Endothelial cell of umbilical vein (primary cell): Measurements from ENCODE around the gene SLC38A1. TPM values are rescaled to one million over a fixed set of nuclear protein-coding genes. Genes with fewer than 3 reads are reported as not detected.

Experiments used
- BruUV-seq: library from RNA; stranded (reverse); fragments of 400-500 nt; replicated peaks from 2 replicates; lab custom pipeline; 2021; lab: Mats Ljungman, UMichigan
- CTCF ChIA-PET: fragments of 300-600, 350-600 bp; sonication (Branson Sonifier 250); formaldehyde crosslinking; loops from one replicate; lab custom pipeline; 2021; ENCODE audit warnings: antibody characterized with exemption, inconsistent platforms; lab: Charles Lee
- POLR2A ChIA-PET: fragments of 300-600, 350-600 bp; sonication (Branson Sonifier 250); formaldehyde crosslinking; loops from one replicate; lab custom pipeline; 2021; ENCODE audit warnings: antibody characterized with exemption, inconsistent platforms; lab: Charles Lee
- DNase-seq: peaks from one replicate; pipeline ENCODE4 v3.0.0-alpha.2; 2011; ENCODE audit warnings: low read depth, low spot score
- FAIRE-seq: peaks from 2 replicates; lab custom pipeline; 2011; peaks lifted over from hg19 to GRCh38; lab: Jason Lieb, UNC
- H2AFZ ChIP-seq: 2 replicates; pipeline ENCODE4 v1.6.0; 2012; ENCODE audit warnings: low read depth, low read length, control low read depth, inconsistent platforms
- H3K27ac ChIP-seq: 2 replicates; pipeline ENCODE4 v1.5.1; 2011; ENCODE audit warnings: low read depth, mild to moderate bottlenecking, control low read depth, low read length, moderate library complexity; ENCODE audit not compliant: insufficient read depth
- H3K27me3 ChIP-seq, 2 experiments: 2 replicates each; pipeline versions ENCODE4 v1.6.0 to v1.6.1; 2011; ENCODE audit warnings: low read length in 2 of 2, mixed read lengths in 1 of 2; ENCODE audit not compliant: control insufficient read depth in 2 of 2, insufficient read depth in 2 of 2
- H3K36me3 ChIP-seq, 2 experiments: 2 replicates in 1 of 2; 3 replicates in 1 of 2; pipeline ENCODE4 v1.5.1; 2011; ENCODE audit warnings: low read length in 2 of 2, mild to moderate bottlenecking in 1 of 2, moderate library complexity in 1 of 2; ENCODE audit not compliant: control insufficient read depth in 2 of 2, insufficient read depth in 2 of 2; ENCODE audit errors: extremely low read depth in 1 of 2
- H3K4me1 ChIP-seq: 3 replicates; pipeline ENCODE4 v1.5.1; 2011; ENCODE audit warnings: mild to moderate bottlenecking, low read length; ENCODE audit not compliant: control insufficient read depth, insufficient read depth; ENCODE audit errors: extremely low read depth
- H3K4me2 ChIP-seq: 2 replicates; pipeline ENCODE4 v1.6.1; 2011; ENCODE audit warnings: low read length, control low read depth, mixed read lengths; ENCODE audit not compliant: insufficient read depth
- H3K4me3 ChIP-seq, 3 experiments: fragments of 200-600 bp in 1 of 3; sonication (generic), shearing (Covaris generic) in 1 of 3; replicated peaks in 1 of 3; 2 replicates each; pipeline ENCODE4 v1.5.1; 2011 to 2016; ENCODE audit warnings: control low read depth in 3 of 3, low read length in 3 of 3, mild to moderate bottlenecking in 2 of 3, inconsistent platforms in 1 of 3, low read depth in 1 of 3, moderate library complexity in 1 of 3; ENCODE audit not compliant: insufficient read depth in 1 of 3
- H3K79me2 ChIP-seq: 2 replicates; pipeline ENCODE4 v1.6.0; 2012; ENCODE audit warnings: low read length, inconsistent platforms; ENCODE audit not compliant: control insufficient read depth, insufficient read depth
- H3K9ac ChIP-seq: replicated peaks from 2 replicates; pipeline ENCODE3; 2011; ENCODE audit warnings: low read length, control low read depth; ENCODE audit not compliant: insufficient read depth; ENCODE audit errors: extremely low read depth
- H3K9me1 ChIP-seq: replicated peaks from 3 replicates; pipeline ENCODE4 v1.6.0; 2011; ENCODE audit warnings: mild to moderate bottlenecking, low read length; ENCODE audit not compliant: control insufficient read depth, insufficient read depth; ENCODE audit errors: extremely low read depth
- H3K9me3 ChIP-seq: replicated peaks from 2 replicates; pipeline ENCODE4 v1.5.1; 2012; ENCODE audit warnings: low read length, inconsistent platforms; ENCODE audit not compliant: control insufficient read depth, insufficient read depth
- H4K20me1 ChIP-seq: replicated peaks from 2 replicates; pipeline ENCODE3; 2011; ENCODE audit warnings: mild to moderate bottlenecking, low read length; ENCODE audit not compliant: control insufficient read depth, insufficient read depth; ENCODE audit errors: extremely low read depth
- EZH2 ChIP-seq: IDR thresholded peaks from 2 replicates; pipeline ENCODE4 v1.6.1; 2012; ENCODE audit warnings: borderline replicate concordance, low read depth, mild to moderate bottlenecking, moderate library complexity, low read length, inconsistent platforms; ENCODE audit not compliant: severe bottlenecking
- FOS ChIP-seq: IDR thresholded peaks from 2 replicates; pipeline ENCODE4 v1.6.1; 2011; ENCODE audit warnings: mild to moderate bottlenecking, low read length, moderate library complexity, borderline replicate concordance; ENCODE audit not compliant: insufficient read depth
- GATA2 ChIP-seq: IDR thresholded peaks from 2 replicates; pipeline ENCODE4 v1.7.0; 2011; ENCODE audit warnings: low read depth, mild to moderate bottlenecking, moderate library complexity, mixed read lengths, low read length; ENCODE audit not compliant: insufficient read length, insufficient read depth
- JUN ChIP-seq: IDR thresholded peaks from 2 replicates; pipeline ENCODE4 v1.6.1; 2011; ENCODE audit warnings: borderline replicate concordance, low read depth; ENCODE audit not compliant: insufficient read length, insufficient read depth
- MYC ChIP-seq: IDR thresholded peaks from one replicate; pipeline ENCODE4 v1.6.1; 2011; ENCODE audit warnings: mild to moderate bottlenecking, low read depth, low read length
- POLR2A ChIP-seq: IDR thresholded peaks from 2 replicates; pipeline ENCODE4 v1.6.1; 2012; ENCODE audit warnings: low read depth, mild to moderate bottlenecking, control low read depth, low read length
- POLR2AphosphoS5 ChIP-seq: IDR thresholded peaks from 2 replicates; pipeline ENCODE4 v1.6.1; 2012; ENCODE audit warnings: low read depth, mild to moderate bottlenecking, control low read depth, low read length, moderate library complexity; ENCODE audit not compliant: insufficient read depth
- dilution Hi-C: fragments of 300-500 bp; cut with MboI; formaldehyde crosslinking; loops from one replicate; pipeline ENCODE4 v1.15.0; 2019; ENCODE audit warnings: low sequenced_read_pairs; ENCODE audit not compliant: extremely low pct_ligation_motif_present
- intact Hi-C: fragments of 100-400 bp; cut with micrococcal nuclease; formaldehyde crosslinking; loops from one replicate; pipeline ENCODE4 v1.10.0; 2022
- polyA plus RNA-seq, 4 experiments: library from polyadenylated mRNA; depleted of rRNA in 3 of 4; stranded (reverse) in 3 of 4; unstranded in 1 of 4; fragments of >200 nt; gene quantifications; 2 replicates each; pipeline versions ENCODE4 v1.2.1 to v1.2.3, GENCODE V29; 2011 to 2012; ENCODE audit warnings: missing spikeins in 1 of 4
- total RNA-seq: library from RNA; stranded (reverse); gene quantifications from 2 replicates; pipeline ENCODE4 v1.2.3, GENCODE V29; 2021
- TF ChIP-seq, protein P1 (sequence below): IDR thresholded peaks from 2 replicates; pipeline ENCODE4 v1.6.1; 2011; ENCODE audit not compliant: insufficient read depth, insufficient read length
- TF ChIP-seq, protein P2 (sequence below), 2 donors: IDR thresholded peaks; 1 replicate in 1 of 2; 2 replicates in 1 of 2; pipeline ENCODE4 v1.5.1; 2011; ENCODE audit warnings: low read length in 2 of 2, mild to moderate bottlenecking in 2 of 2, moderate library complexity in 2 of 2, control low read depth in 1 of 2, inconsistent platforms in 1 of 2, low read depth in 1 of 2; ENCODE audit not compliant: insufficient read depth in 1 of 2; ENCODE audit errors: extremely low read depth in 1 of 2

SLC38A1 gene
- total and polyA plus RNA-seq, 2 donors (not counting 3 experiments of a cell fraction or from before 2014, with no cell fraction given) = 23.6 to 86.4 TPM

DNA sequence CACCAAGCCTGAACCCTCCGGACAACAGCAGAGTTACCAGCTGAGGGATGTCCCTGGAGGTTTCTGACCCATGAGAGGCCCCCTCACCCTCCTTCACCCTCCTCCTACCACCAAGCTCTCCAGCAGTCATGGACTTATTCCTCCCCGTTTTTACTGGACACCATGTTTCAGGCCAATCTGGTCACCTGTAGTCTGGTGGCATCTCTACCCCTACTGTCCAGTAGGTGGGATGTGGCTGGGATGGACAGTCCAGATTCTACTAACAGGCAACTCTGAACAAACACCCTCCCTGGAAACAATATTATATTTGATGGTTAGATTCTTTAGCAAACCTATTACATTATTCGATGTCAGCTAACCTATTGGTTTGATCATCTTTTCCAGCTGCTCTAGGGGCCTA is 83.2 kb downstream of the SLC38A1 start:
- Histone ChIP-seq H3K4me1 (no peaks in the 10 kb centered on the region), H3K4me3 (no peak overlapping the region), H3K36me3 (peaks cover 0 to 5% of the 10 kb centered on the region in 2 experiments), H3K9ac (no peak overlapping the region), H3K27ac (no peak overlapping the region), H3K79me2 (no peaks in the 10 kb centered on the region), H2AFZ (no peak overlapping the region), H3K9me1 (no peaks in the 10 kb centered on the region), H4K20me1 (no peaks in the 10 kb centered on the region), H3K9me3 (no peaks in the 10 kb centered on the region), H3K4me2 (no peak overlapping the region), H3K27me3 (no peaks in the 10 kb centered on the region)
- no TSS peak for BruUV-seq
- FAIRE-seq = no peak
- ChIA-PET POLR2A (no interaction called here), CTCF (no interaction called here)
- TF ChIP-seq, protein P1, sequence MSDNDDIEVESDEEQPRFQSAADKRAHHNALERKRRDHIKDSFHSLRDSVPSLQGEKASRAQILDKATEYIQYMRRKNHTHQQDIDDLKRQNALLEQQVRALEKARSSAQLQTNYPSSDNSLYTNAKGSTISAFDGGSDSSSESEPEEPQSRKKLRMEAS = no peak
- TF ChIP-seq FOS (no peak), MYC (no peak), POLR2AphosphoS5 (no peak), JUN (no peak), GATA2 (no peak), POLR2A (no peak), EZH2 (no peak)
- TF ChIP-seq, protein P2, sequence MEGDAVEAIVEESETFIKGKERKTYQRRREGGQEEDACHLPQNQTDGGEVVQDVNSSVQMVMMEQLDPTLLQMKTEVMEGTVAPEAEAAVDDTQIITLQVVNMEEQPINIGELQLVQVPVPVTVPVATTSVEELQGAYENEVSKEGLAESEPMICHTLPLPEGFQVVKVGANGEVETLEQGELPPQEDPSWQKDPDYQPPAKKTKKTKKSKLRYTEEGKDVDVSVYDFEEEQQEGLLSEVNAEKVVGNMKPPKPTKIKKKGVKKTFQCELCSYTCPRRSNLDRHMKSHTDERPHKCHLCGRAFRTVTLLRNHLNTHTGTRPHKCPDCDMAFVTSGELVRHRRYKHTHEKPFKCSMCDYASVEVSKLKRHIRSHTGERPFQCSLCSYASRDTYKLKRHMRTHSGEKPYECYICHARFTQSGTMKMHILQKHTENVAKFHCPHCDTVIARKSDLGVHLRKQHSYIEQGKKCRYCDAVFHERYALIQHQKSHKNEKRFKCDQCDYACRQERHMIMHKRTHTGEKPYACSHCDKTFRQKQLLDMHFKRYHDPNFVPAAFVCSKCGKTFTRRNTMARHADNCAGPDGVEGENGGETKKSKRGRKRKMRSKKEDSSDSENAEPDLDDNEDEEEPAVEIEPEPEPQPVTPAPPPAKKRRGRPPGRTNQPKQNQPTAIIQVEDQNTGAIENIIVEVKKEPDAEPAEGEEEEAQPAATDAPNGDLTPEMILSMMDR (IDR thresholded peaks at IDR 0.05; ENCODE audit: extremely low read depth in 1 of 2, insufficient read depth in 1 of 2, low read depth in 1 of 2, low read length in 2 of 2) = no peak
- dilution Hi-C loops (no loop called here), intact Hi-C loops (no loop called here)
- no peak for DNase-seq
